NCI-H2081 (cell line): ENCODE results near the gene DHRS4.
A peak's percentile ranks its signal among the peaks of the same experiment; 100 is the strongest.
"Not testable (repeated sequence)": the region's sequence is repeated elsewhere in the genome, so short reads cannot be mapped to it uniquely, and the experiment has no call there.

Experiments used
- DNase-seq, 2 experiments: peaks; one replicate each; lab custom pipeline; 2025; lab: John Stamatoyannopoulos, UW

The DHRS4 gene

GRCh38 chr14:23941230-23941629, 12.3 kb upstream of the DHRS4 start:
- no peak for DNase-seq

DNA sequence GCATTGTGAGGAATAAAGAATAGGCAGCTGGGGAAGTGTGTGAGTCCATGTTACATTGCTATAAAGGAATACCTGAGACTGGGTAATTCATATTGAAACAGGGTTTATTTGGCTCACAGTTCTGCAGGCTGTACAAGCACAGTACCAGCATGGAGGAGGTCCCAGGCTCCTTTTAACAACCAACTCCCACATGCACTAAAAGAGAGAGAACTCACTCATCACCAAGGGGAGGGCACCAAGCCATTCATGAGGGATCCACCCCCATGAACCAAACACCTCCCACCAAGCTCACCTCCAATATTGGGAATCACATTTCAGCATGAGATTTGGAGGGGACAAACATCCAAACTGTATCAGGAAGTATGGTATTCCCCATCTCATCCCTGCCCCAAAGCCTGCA, 11.9 kb upstream of the DHRS4 start:
- DNase-seq: no peak

DNA sequence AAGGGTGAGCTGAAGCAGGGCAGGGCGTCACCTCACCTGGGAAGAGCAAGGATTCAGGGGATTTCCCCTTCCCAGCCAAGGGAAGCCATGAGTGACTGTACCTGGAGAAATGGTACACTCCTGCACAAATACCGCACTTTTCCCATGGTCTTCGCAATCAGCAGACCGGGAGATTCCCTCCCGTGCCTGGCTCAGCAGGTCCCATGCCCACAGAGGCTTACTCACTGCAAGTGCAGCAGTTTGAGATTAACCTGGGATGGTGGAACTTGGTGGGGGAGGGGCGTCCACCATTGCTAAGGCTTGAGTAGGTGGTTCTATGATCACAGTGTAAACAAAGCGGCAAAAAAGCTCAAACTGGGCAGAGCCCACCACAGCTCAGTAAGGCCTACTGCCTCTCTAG, 11.0 kb upstream of the DHRS4 start:
- DNase-seq: no peak

- DNase-seq: not testable (repeated sequence)
Measured at GRCh38 chr14:23949069-23949468, 4.5 kb upstream of the DHRS4 start.

GRCh38 chr14:23950411-23951135, 3.0 kb upstream of the DHRS4 start:
- no peak for DNase-seq

GRCh38 chr14:23951136-23951466, 2.5 kb upstream of the DHRS4 start:
- DNase-seq: not testable (repeated sequence)

DNA sequence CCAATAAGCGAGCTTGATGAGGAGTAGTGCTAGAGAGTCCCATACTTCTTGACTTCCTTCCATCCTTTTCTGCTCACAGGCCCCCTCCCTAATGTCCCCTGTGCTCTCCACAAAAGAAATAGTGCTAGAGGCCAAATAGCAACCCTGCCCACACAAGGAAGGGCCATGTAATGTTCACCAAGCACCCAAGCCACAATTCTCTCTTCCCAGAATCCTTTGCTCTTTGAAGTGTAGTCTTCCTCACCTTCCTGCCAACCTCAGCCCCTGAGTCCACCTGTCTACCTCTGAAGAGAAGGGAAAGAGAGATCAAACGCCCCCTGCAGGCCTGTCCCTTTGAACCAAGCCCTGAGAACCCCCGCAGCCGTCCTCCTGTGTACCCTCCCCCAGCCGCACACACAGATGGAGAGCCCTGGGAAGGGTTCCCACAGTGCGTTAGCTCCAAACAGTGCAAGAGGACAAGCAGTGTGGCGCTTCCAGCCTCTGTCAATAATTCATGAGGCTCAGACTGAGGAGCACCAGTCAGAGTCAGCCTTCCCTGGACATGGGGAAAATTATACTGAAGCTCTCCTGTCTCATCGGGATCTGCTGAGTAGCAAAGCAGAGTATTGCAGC, 1.9 kb upstream of the DHRS4 start:
- no peak for DNase-seq

- not testable (repeated sequence) for DNase-seq
Measured at GRCh38 chr14:23953116-23953463, 480 bp upstream of the DHRS4 start.

DNA sequence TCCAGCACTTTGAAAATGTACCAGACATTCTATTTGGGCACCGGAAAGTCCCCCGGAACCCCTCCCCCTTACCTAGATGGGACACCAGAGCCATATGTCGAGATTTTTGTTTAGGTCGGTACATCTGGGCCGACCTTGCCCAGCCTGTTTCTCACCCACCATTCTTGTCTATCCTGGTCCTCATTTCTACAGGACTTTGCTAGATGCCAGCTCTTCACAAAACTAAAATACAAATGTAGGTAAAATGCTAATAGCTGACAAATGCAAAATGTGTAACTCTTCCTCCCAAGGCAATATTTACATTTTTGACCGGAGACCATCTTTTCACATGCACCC, 677 bp downstream of the DHRS4 start:
- not testable (repeated sequence) for DNase-seq

- peak; percentile 26 to 47 for DNase-seq
Measured at GRCh38 chr14:23954965-23955364, 1.4 kb downstream of the DHRS4 start.

- DNase-seq: not testable (repeated sequence)
Measured at GRCh38 chr14:23955811-23956210, 2.2 kb downstream of the DHRS4 start.

DNA sequence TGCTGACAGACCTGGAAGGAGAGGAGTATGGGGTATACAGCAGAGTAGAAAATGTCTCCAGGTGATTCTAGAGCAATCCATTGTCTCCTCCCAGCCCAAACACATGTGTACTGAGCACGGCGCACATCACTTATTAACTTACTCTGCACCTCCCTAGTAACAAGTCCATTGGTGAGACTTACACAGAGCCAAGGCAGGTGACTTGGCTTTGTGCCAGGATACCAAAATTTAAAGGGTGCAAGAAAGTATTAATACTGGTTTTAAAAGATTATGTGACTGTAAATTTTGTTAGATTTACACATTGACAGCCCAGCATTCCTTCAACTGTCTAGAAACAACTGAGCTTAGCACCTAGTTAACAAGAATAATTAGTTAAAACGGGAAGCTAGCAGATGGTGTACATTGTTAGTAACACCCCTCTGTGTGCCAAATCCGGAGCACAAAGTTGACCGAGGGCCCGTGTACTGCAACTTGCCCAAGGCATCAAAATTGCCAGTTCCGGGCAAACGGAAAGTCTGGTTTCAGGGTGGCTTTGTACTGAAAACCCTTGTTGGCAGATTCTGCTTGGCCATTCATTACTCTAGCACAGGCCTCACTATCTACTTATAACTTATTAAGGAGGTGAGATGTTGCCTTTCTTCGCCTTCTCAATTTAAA, 4.5 kb downstream of the DHRS4 start:
- not testable (repeated sequence) for DNase-seq

- not testable (repeated sequence) for DNase-seq
Measured at GRCh38 chr14:23960899-23961298, 7.3 kb downstream of the DHRS4 start.

DNA sequence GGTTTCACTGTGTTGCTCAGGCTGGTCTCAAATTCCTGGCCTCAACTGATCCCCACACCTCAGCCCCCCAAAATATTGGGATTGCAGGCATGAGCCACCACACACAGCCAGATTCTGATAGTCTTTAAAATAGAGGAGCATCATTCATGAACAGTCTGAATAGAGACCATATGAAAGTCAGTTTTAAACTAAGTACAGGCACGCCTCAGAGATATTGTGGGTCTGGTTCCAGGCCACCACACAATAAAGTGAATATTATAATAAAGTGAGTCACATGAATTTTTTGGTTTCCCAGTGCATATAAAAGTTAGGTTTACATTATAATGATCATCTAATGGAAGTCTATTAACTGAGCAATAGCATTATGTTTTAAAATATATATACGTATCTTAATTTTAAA, 8.1 kb downstream of the DHRS4 start:
- DNase-seq: not testable (repeated sequence)

GRCh38 chr14:23969130-23969480, 15.5 kb downstream of the DHRS4 start:
- not testable (repeated sequence) for DNase-seq

DNA sequence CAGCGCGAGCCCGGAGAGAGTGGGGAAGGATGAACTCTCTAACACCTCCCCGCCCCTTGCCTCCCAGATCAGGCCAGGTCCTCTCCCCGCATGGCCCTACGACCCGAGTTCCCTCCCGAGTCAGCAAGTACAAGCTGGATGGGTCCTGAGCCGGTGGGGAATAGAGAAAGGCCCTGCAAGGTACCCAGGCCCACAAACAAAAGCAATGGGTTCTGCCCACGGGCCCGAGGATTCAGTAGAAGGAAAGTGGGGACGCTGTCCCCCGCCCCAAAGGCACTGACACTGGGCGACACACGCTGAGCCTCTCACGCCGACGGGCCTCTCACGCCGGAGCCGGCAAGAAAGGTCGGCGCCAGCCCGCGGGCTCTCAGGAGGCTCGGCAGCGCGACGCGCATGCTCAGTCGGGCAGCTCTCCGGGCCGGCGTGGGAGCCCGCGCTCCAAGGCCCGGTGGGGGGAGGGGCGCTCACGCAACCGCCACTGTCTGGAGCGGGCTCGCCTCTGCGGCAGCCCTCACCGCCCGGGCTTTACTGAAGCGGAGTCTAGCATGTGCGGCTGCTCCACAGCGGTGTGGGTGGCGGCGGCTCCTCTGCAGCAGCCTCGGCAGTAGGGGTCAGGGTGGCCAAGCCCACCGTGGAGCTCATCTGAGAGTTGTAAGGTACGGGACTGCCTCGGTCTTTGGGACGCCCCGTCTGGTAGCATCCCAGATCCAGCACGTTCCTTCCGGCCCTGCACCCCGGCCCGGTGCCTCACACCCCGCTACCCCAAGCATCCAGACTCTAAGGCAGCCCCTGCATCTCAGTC, 16.1 kb downstream of the DHRS4 start:
- not testable (repeated sequence) for DNase-seq

DNA sequence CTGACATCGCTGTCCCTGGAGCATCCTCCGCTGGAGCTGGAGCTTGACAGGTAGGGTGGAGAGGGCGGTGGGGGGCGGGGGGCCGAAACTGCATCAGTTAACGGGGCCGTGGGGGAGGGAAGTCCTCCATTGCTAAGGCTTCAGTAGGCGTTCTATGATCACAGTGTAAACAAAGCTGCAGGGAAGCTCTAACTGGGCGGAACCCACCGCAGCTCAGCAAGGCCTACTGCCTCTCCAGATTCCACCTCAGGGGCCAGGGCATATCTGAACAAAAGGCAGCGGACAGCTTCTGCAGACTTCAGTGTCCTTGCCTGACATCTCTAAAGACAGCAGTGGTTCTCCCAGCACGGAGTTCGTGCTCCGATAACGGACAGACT, 16.7 kb downstream of the DHRS4 start:
- not testable (repeated sequence) for DNase-seq

- not testable (repeated sequence) for DNase-seq
Measured at GRCh38 chr14:23973178-23973577, 19.6 kb downstream of the DHRS4 start.

DNA sequence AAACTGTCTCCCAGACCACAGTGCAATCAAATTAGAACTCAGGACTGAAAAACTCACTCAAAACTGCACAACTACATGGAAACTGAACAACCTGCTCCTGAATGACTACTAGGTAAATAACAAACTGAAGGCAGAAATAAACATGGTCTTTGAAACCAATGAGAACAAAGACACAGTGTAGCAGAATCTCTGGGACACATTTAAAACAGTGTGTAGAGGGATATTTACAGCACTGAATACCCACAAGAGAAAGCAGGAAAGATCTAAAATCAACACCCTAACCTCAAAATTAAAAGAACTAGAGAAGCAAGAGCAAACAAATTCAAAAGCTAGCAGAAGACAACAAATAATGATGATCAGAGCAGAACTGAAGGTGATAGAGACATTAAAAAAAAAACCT, 20.5 kb downstream of the DHRS4 start:
- DNase-seq: not testable (repeated sequence)

DNA sequence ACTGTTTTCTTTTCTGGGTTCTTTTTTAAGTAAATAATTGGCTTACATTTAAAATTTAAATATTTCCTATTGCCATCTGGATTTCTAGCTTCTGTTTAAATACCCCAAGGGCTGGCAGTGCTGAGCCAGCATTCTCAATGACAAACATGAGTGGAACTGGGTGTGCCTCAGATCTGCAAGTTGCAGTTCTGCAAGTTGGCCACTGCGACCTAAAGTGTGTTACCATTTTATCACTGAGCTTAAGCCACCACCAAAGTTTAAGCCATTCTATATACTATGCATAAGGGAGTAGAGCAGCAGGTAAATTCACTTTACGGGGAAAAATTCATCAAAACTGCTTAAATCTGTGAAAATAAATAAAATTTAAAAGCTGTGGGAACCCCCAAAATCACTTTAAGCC, 23.6 kb downstream of the DHRS4 start:
- not testable (repeated sequence) for DNase-seq

- DNase-seq: not testable (repeated sequence)
Measured at GRCh38 chr14:23981951-23982813, 28.6 kb downstream of the DHRS4 start.
